K562 (cell line): ENCODE results near the gene BTAF1. TPM values are rescaled to one million over a fixed set of nuclear protein-coding genes. Genes with fewer than 3 reads are reported as not detected.

Experiments
- HDAC2 ChIP-seq: fragments of 450-650 bp; IDR thresholded peaks from 2 replicates; pipeline ENCODE4 v1.6.1; 2016; ENCODE audit warnings: mild to moderate bottlenecking
- HDAC6 ChIP-seq: IDR thresholded peaks from 2 replicates; pipeline ENCODE4 v1.6.1; 2012; ENCODE audit warnings: low read depth, mild to moderate bottlenecking, control low read depth, inconsistent platforms, low read length, moderate library complexity
- MAZ ChIP-seq, 2 experiments: fragments of 450-650 bp in 1 of 2; sonication (generic) in 1 of 2; formaldehyde crosslinking; IDR thresholded peaks in 1 of 2; conservative IDR thresholded peaks in 1 of 2; 2 replicates each; pipeline versions ENCODE4 v1.4.0 to v1.5.0; 2020; ENCODE audit warnings: mild to moderate bottlenecking in 1 of 2, missing genetic modification reagents in 1 of 2
- MTA1 ChIP-seq: fragments of 450-650 bp; IDR thresholded peaks from 2 replicates; pipeline ENCODE4 v1.6.1; 2017; ENCODE audit warnings: borderline replicate concordance
- MYC ChIP-seq, 2 experiments: fragments of 250-450 bp in 1 of 2; sonication (Bioruptor Pico) in 1 of 2; IDR thresholded peaks; 2 replicates each; pipeline versions ENCODE4 v1.5.1 to v1.6.1; 2012 to 2021; ENCODE audit warnings: low read depth in 2 of 2, borderline replicate concordance in 1 of 2, improper control_type of control experiment in 1 of 2, low read length in 1 of 2, mild to moderate bottlenecking in 1 of 2, moderate library complexity in 1 of 2
- POLR2AphosphoS2 ChIP-seq: IDR thresholded peaks from 2 replicates; pipeline ENCODE4 v1.6.1; 2012; ENCODE audit warnings: low read length, improper control_type of control experiment
- RBM14 ChIP-seq: fragments of 200-400 bp; formaldehyde crosslinking; IDR thresholded peaks from 2 replicates; pipeline ENCODE4 v1.6.1; 2018; ENCODE audit warnings: low read depth, mild to moderate bottlenecking, low read length, moderate library complexity, borderline replicate concordance; ENCODE audit not compliant: insufficient read depth
- TRIM28 ChIP-seq: fragments of 450-650 bp; IDR thresholded peaks from 2 replicates; pipeline ENCODE4 v1.6.1; 2017
- polyA plus RNA-seq, 8 experiments: library from polyadenylated mRNA; depleted of rRNA in 4 of 8; stranded (reverse) in 5 of 8; unstranded in 3 of 8; fragments of >200 nt; fragmentation: Nextera tagmentation in 2 of 8; fragmentation: Illumina TruSeq in 1 of 8; extraction: Ambion mirVana in 2 of 8; extraction: Trizol in 1 of 8; gene quantifications; 2 replicates each; pipeline versions ENCODE4 v1.2.1 to v1.2.3, GENCODE V29; 2011 to 2014; ENCODE audit warnings: inconsistent platforms in 1 of 8, missing spikeins in 1 of 8
- total RNA-seq, 7 experiments: library from RNA; depleted of rRNA in 6 of 7; stranded (reverse); fragments of >200 nt in 6 of 7; fragmentation: Illumina TruSeq in 2 of 7; extraction: Trizol in 2 of 7; gene quantifications; 2 replicates each; pipeline versions ENCODE4 v1.2.1 to v1.2.3, GENCODE V29; 2011 to 2021; ENCODE audit warnings: low replicate concordance in 1 of 7
- TF ChIP-seq, protein P1 (sequence below): fragments of 200-400 bp; formaldehyde crosslinking; IDR thresholded peaks from 2 replicates; pipeline ENCODE4 v1.6.1; 2017; ENCODE audit warnings: mild to moderate bottlenecking, low read depth, low read length, moderate library complexity
- TF ChIP-seq, protein P2 (sequence below): IDR thresholded peaks from 3 replicates; pipeline ENCODE4 v1.6.1; 2011; ENCODE audit warnings: borderline replicate concordance, mild to moderate bottlenecking; ENCODE audit not compliant: insufficient read length, insufficient read depth

BTAF1 gene
- total and polyA plus RNA-seq, 9 of the 15 experiments (the other 6 are each of a cell fraction or from before 2014, with no cell fraction given) = 6.6 to 70.7 (median 30.5) TPM

DNA sequence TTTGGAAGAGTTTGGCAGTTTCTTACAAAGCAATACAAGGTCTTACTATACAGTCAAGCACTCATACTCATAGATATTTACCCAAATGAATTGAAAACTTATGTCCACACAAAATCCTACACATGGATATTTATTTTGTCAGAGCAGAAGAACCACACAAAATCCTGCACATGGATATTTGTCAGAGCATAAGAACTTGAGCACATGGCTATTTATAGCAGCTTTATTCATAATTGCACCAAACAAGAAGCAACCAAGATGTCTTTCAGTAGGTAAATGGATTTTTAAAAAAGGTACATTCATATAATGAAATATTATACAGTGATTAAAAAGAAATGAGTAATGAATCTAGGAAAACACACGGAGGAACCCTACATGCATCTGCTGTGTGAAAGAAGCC lies 115.4 kb downstream of the BTAF1 start (continued):
- TF ChIP-seq, protein P1, sequence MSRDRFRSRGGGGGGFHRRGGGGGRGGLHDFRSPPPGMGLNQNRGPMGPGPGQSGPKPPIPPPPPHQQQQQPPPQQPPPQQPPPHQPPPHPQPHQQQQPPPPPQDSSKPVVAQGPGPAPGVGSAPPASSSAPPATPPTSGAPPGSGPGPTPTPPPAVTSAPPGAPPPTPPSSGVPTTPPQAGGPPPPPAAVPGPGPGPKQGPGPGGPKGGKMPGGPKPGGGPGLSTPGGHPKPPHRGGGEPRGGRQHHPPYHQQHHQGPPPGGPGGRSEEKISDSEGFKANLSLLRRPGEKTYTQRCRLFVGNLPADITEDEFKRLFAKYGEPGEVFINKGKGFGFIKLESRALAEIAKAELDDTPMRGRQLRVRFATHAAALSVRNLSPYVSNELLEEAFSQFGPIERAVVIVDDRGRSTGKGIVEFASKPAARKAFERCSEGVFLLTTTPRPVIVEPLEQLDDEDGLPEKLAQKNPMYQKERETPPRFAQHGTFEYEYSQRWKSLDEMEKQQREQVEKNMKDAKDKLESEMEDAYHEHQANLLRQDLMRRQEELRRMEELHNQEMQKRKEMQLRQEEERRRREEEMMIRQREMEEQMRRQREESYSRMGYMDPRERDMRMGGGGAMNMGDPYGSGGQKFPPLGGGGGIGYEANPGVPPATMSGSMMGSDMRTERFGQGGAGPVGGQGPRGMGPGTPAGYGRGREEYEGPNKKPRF = no peak
- TF ChIP-seq MAZ (CRISPR knock-in tag; conservative IDR thresholded peaks at IDR 0.05 in 1 of 2, IDR thresholded peaks at IDR 0.05 in 1 of 2) = no peak
- no peak for TF ChIP-seq MTA1
- no peak for TF ChIP-seq HDAC6
- no peak for TF ChIP-seq TRIM28
- TF ChIP-seq HDAC2 = no peak
- TF ChIP-seq MYC (IDR thresholded peaks at IDR 0.05; ENCODE audit: low read depth, low read length) = no peak
- no peak for TF ChIP-seq MYC (CRISPR knock-in tag; IDR thresholded peaks at IDR 0.05; ENCODE audit: borderline replicate concordance, low read depth)
- TF ChIP-seq RBM14 = no peak
- TF ChIP-seq, protein P2, sequence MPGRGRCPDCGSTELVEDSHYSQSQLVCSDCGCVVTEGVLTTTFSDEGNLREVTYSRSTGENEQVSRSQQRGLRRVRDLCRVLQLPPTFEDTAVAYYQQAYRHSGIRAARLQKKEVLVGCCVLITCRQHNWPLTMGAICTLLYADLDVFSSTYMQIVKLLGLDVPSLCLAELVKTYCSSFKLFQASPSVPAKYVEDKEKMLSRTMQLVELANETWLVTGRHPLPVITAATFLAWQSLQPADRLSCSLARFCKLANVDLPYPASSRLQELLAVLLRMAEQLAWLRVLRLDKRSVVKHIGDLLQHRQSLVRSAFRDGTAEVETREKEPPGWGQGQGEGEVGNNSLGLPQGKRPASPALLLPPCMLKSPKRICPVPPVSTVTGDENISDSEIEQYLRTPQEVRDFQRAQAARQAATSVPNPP = no peak
- TF ChIP-seq POLR2AphosphoS2 = no peak
